SU-DHL-6 (cell line): Measurements from ENCODE around the gene CCL24.
"Not testable (repeated sequence)": the region's sequence is repeated elsewhere in the genome, so short reads cannot be mapped to it uniquely, and the experiment has no call there.

ENCODE experiments used
- H2AFZ ChIP-seq: fragments of 200-600 bp; sonication (generic); 2 replicates; pipeline ENCODE4 v1.6.1; 2014; ENCODE audit warnings: low read depth, mild to moderate bottlenecking, moderate library complexity, mixed read lengths, antibody characterized with exemption, low read length; ENCODE audit not compliant: severe bottlenecking
- H3F3A ChIP-seq: fragments of 200-600 bp; shearing (Covaris generic); 2 replicates; pipeline ENCODE4 v1.6.0; 2016; ENCODE audit warnings: antibody characterized with exemption, mild to moderate bottlenecking; ENCODE audit not compliant: insufficient read depth
- H3K27ac ChIP-seq: fragments of 200-600 bp; sonication (generic); 2 replicates; pipeline ENCODE4 v1.5.1; 2016; ENCODE audit warnings: low read depth, mild to moderate bottlenecking, low read length, moderate library complexity, mixed read lengths
- H3K27me3 ChIP-seq: fragments of 200-600 bp; sonication (generic), shearing (Covaris generic); 2 replicates; pipeline ENCODE4 v1.6.0; 2014; ENCODE audit warnings: mild to moderate bottlenecking, low read length
- H3K36me3 ChIP-seq: fragments of 200-600 bp; sonication (generic); 2 replicates; pipeline ENCODE4 v1.6.1; 2014; ENCODE audit warnings: mild to moderate bottlenecking, low read length, mixed read lengths
- H3K4me2 ChIP-seq: fragments of 300-600, 200-600 bp; shearing (Covaris generic), sonication (generic); 2 replicates; pipeline ENCODE4 v1.6.0; 2014; ENCODE audit warnings: low read length, low read depth, mild to moderate bottlenecking; ENCODE audit not compliant: poor library complexity, severe bottlenecking
- H3K4me3 ChIP-seq: fragments of 200-600 bp; sonication (generic); 2 replicates; pipeline ENCODE4 v1.5.1; 2014; ENCODE audit warnings: antibody characterized with exemption, low read length, mild to moderate bottlenecking, mixed read lengths; ENCODE audit not compliant: insufficient read depth, poor library complexity, severe bottlenecking
- H3K79me2 ChIP-seq: fragments of 200-600 bp; sonication (generic); 2 replicates; pipeline ENCODE4 v1.6.1; 2014; ENCODE audit warnings: mild to moderate bottlenecking, low read length, moderate library complexity; ENCODE audit not compliant: insufficient read depth
- H3K9ac ChIP-seq: fragments of 200-600 bp; sonication (generic); 2 replicates; pipeline ENCODE4 v1.7.0; 2014; ENCODE audit warnings: mild to moderate bottlenecking, low read length
- H3K9me2 ChIP-seq: fragments of 200-600 bp; sonication (generic); replicated peaks from 2 replicates; pipeline ENCODE4 v1.6.1; 2014; ENCODE audit warnings: low read length; ENCODE audit not compliant: insufficient read depth
- H3K9me3 ChIP-seq: fragments of 200-600 bp; sonication (generic); 2 replicates; pipeline ENCODE4 v1.6.1; 2014; ENCODE audit warnings: low read length, mixed read lengths; ENCODE audit not compliant: insufficient read depth
- H4K20me1 ChIP-seq: fragments of 200-600 bp; sonication (generic); 2 replicates; pipeline ENCODE4 v1.6.1; 2014; ENCODE audit warnings: low read depth, mild to moderate bottlenecking, antibody characterized with exemption, low read length, moderate library complexity, mixed read lengths
- CTCF ChIP-seq: fragments of 200-600 bp; sonication (generic); IDR thresholded peaks from one replicate; pipeline ENCODE4 v1.5.1; 2017; ENCODE audit warnings: antibody characterized with exemption, mild to moderate bottlenecking, low read length, moderate library complexity; ENCODE audit not compliant: insufficient read depth, poor library complexity, severe bottlenecking
- EZH2phosphoT487 ChIP-seq: fragments of 200-600 bp; sonication (generic), shearing (Covaris generic); conservative IDR thresholded peaks from 2 replicates; pipeline ENCODE4 v1.6.1; 2018; ENCODE audit warnings: mild to moderate bottlenecking, antibody characterized with exemption, low read length, moderate library complexity, mixed read lengths

Gene CCL24

GRCh38 chr7:75836798-75837197, 23.2 kb upstream of the CCL24 start:
- H3K27me3 ChIP-seq = no peaks in the 10 kb centered on the region
- no peaks in the 10 kb centered on the region for H3K9me3 ChIP-seq
- H3F3A ChIP-seq = no peaks in the 10 kb centered on the region
- no peak overlapping the region for H2AFZ ChIP-seq
- no peaks in the 10 kb centered on the region for H4K20me1 ChIP-seq
- H3K9ac ChIP-seq = no peak overlapping the region
- no peak overlapping the region for H3K4me3 ChIP-seq
- no peak overlapping the region for H3K27ac ChIP-seq
- H3K9me2 ChIP-seq = no peaks in the 10 kb centered on the region
- H3K79me2 ChIP-seq = no peaks in the 10 kb centered on the region
- H3K36me3 ChIP-seq = no peaks in the 10 kb centered on the region
- TF ChIP-seq CTCF (no peak), EZH2phosphoT487 (no peak)
- H3K4me2 ChIP-seq = no peak overlapping the region

- Histone ChIP-seq H3K4me2 (no peak overlapping the region), H3K9me3 (no peaks in the 10 kb centered on the region), H3K4me3 (no peak overlapping the region), H3K36me3 (no peaks in the 10 kb centered on the region), H3K79me2 (no peaks in the 10 kb centered on the region), H3K27ac (no peak overlapping the region), H3K9ac (no peak overlapping the region), H3F3A (no peaks in the 10 kb centered on the region), H2AFZ (no peak overlapping the region), H4K20me1 (no peaks in the 10 kb centered on the region), H3K9me2 (no peaks in the 10 kb centered on the region), H3K27me3 (no peaks in the 10 kb centered on the region)
- TF ChIP-seq EZH2phosphoT487 (no peak), CTCF (no peak)
These were observed 22.2 kb upstream of the CCL24 start for GRCh38 chr7:75835688-75836285.

- H3F3A ChIP-seq, H3K36me3 ChIP-seq, H3K79me2 ChIP-seq, H3K9me2 ChIP-seq, H2AFZ ChIP-seq, H3K27ac ChIP-seq, H3K4me3 ChIP-seq, H3K4me2 ChIP-seq, H3K27me3 ChIP-seq, H3K9ac ChIP-seq, H4K20me1 ChIP-seq, H3K9me3 ChIP-seq: not testable (repeated sequence)
These were observed 20.1 kb upstream of the CCL24 start for GRCh38 chr7:75833662-75834061.

GRCh38 chr7:75830978-75831377, 17.4 kb upstream of the CCL24 start:
- no peak overlapping the region for H3K4me3 ChIP-seq
- H3K79me2 ChIP-seq = no peaks in the 10 kb centered on the region
- no peaks in the 10 kb centered on the region for H3K27me3 ChIP-seq
- no peaks in the 10 kb centered on the region for H3K9me2 ChIP-seq
- H2AFZ ChIP-seq = no peak overlapping the region
- TF ChIP-seq CTCF (no peak), EZH2phosphoT487 (no peak)
- no peak overlapping the region for H3K27ac ChIP-seq
- H3K36me3 ChIP-seq = no peaks in the 10 kb centered on the region
- H3K9ac ChIP-seq = no peak overlapping the region
- no peaks in the 10 kb centered on the region for H3K9me3 ChIP-seq
- no peak overlapping the region for H3K4me2 ChIP-seq
- H4K20me1 ChIP-seq = no peaks in the 10 kb centered on the region
- no peaks in the 10 kb centered on the region for H3F3A ChIP-seq

DNA sequence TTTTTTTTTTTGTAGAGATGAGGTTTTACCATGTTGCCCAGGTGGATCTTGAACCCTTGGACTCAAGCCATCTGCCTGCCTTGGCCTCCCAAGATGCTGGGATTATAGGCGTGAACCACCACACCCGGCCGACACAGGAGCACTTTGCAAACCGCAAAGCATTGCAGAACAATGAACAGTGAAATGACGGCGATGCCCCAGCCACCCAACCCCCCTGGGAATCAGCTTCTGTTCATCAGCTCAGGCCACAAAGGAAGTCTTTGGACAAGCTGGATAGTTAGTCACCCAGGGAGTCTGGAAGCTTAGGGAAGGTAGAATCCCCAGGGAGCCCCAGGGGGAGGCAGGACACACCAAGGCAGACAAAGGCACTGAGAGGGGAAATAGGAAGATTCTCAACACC, 16.1 kb upstream of the CCL24 start:
- not testable (repeated sequence) for H3F3A ChIP-seq, H3K79me2 ChIP-seq, H3K27ac ChIP-seq, H3K9me2 ChIP-seq, H3K4me3 ChIP-seq, H3K36me3 ChIP-seq, H3K27me3 ChIP-seq, H2AFZ ChIP-seq, H4K20me1 ChIP-seq, H3K4me2 ChIP-seq, H3K9ac ChIP-seq, H3K9me3 ChIP-seq
